A673 (cell line): ENCODE measurements around the gene PRIMPOL. TPM values are rescaled to one million over a fixed set of nuclear protein-coding genes. Genes with fewer than 3 reads are reported as not detected.
"Not testable (repeated sequence)": the region's sequence is repeated elsewhere in the genome, so short reads cannot be mapped to it uniquely, and the experiment has no call there.

ENCODE experiments used
- BruUV-seq: library from RNA; stranded (reverse); fragments of 400-500 nt; replicated peaks from 2 replicates; lab custom pipeline; 2021; lab: Mats Ljungman, UMichigan
- CTCF ChIA-PET: fragments of 300-600 bp; sonication (Branson Sonifier 250); formaldehyde crosslinking; loops from one replicate; lab custom pipeline; 2022; ENCODE audit warnings: antibody characterized with exemption; lab: Charles Lee
- POLR2A ChIA-PET: fragments of 300-600 bp; sonication (Branson Sonifier 250); formaldehyde crosslinking; loops from one replicate; lab custom pipeline; 2022; ENCODE audit warnings: antibody characterized with exemption; ENCODE audit not compliant: low non-redundant PET; lab: Charles Lee
- DNase-seq: peaks from one replicate; pipeline ENCODE4 v3.0.0-alpha.2; 2015; ENCODE audit warnings: low spot score
- H3K27ac ChIP-seq: fragments of 200-600 bp; sonication (generic); 2 replicates; pipeline ENCODE4 v1.5.1; 2016; ENCODE audit warnings: mixed run types, low read depth, mild to moderate bottlenecking, mixed read lengths, antibody characterized with exemption, low read length; ENCODE audit not compliant: poor library complexity, severe bottlenecking
- H3K27me3 ChIP-seq: fragments of 200-600 bp; sonication (generic); replicated peaks from 2 replicates; pipeline ENCODE4 v1.6.1; 2017; ENCODE audit warnings: mixed run types, low read depth, mild to moderate bottlenecking, mixed read lengths, antibody characterized with exemption, low read length; ENCODE audit not compliant: insufficient read depth, poor library complexity
- H3K36me3 ChIP-seq: fragments of 200-600 bp; sonication (generic); 2 replicates; pipeline ENCODE4 v1.6.1; 2016; ENCODE audit warnings: mixed run types, mild to moderate bottlenecking, mixed read lengths, antibody characterized with exemption, low read length; ENCODE audit not compliant: insufficient read depth, poor library complexity, severe bottlenecking
- H3K4me1 ChIP-seq: fragments of 200-600 bp; sonication (generic); 2 replicates; pipeline ENCODE4 v1.6.1; 2017; ENCODE audit warnings: mixed run types, mild to moderate bottlenecking, mixed read lengths, antibody characterized with exemption, low read length; ENCODE audit not compliant: insufficient read depth, poor library complexity, severe bottlenecking
- H3K4me3 ChIP-seq: fragments of 200-600 bp; sonication (generic); 2 replicates; pipeline ENCODE4 v1.5.1; 2016; ENCODE audit warnings: low read depth, mixed run types, mild to moderate bottlenecking, mixed read lengths, low read length; ENCODE audit not compliant: poor library complexity, severe bottlenecking
- H3K9me3 ChIP-seq: fragments of 200-600 bp; sonication (generic); 2 replicates; pipeline ENCODE4 v1.6.1; 2016; ENCODE audit warnings: mixed run types, low read depth, mild to moderate bottlenecking, mixed read lengths, antibody characterized with exemption, low read length; ENCODE audit not compliant: poor library complexity, severe bottlenecking
- EZH2 ChIP-seq: fragments of 200-600 bp; sonication (generic); IDR thresholded peaks from 2 replicates; pipeline ENCODE4 v1.6.1; 2017; ENCODE audit warnings: borderline replicate concordance, low read depth, mild to moderate bottlenecking, mixed read lengths, antibody characterized with exemption, low read length; ENCODE audit not compliant: poor library complexity, severe bottlenecking
- intact Hi-C: fragments of 100-400 bp; cut with micrococcal nuclease; formaldehyde crosslinking; loops from one replicate; pipeline ENCODE4 v1.10.0; 2022; ENCODE audit not compliant: unreplicated experiment
- total RNA-seq: library from RNA; stranded (reverse); gene quantifications from 2 replicates; pipeline ENCODE4 v1.2.3, GENCODE V29; 2021
- TF ChIP-seq, protein P1 (sequence below): fragments of 300-800, 200-600 bp; sonication (generic); conservative IDR thresholded peaks from 2 replicates; pipeline ENCODE4 v1.5.1; 2017; ENCODE audit warnings: low read depth, mild to moderate bottlenecking, antibody characterized with exemption, low read length, moderate library complexity, mixed read lengths

The PRIMPOL gene
- total RNA-seq, 1 experiment from 2014 or later = 25.7 TPM

- TF ChIP-seq EZH2 = no peak
- TF ChIP-seq, protein P1, sequence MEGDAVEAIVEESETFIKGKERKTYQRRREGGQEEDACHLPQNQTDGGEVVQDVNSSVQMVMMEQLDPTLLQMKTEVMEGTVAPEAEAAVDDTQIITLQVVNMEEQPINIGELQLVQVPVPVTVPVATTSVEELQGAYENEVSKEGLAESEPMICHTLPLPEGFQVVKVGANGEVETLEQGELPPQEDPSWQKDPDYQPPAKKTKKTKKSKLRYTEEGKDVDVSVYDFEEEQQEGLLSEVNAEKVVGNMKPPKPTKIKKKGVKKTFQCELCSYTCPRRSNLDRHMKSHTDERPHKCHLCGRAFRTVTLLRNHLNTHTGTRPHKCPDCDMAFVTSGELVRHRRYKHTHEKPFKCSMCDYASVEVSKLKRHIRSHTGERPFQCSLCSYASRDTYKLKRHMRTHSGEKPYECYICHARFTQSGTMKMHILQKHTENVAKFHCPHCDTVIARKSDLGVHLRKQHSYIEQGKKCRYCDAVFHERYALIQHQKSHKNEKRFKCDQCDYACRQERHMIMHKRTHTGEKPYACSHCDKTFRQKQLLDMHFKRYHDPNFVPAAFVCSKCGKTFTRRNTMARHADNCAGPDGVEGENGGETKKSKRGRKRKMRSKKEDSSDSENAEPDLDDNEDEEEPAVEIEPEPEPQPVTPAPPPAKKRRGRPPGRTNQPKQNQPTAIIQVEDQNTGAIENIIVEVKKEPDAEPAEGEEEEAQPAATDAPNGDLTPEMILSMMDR = no peak
- Histone ChIP-seq H3K27me3 (no peaks in the 10 kb centered on the region), H3K36me3 (no peaks in the 10 kb centered on the region), H3K27ac (no peak overlapping the region), H3K9me3 (no peaks in the 10 kb centered on the region), H3K4me1 (no peaks in the 10 kb centered on the region), H3K4me3 (no peak overlapping the region)
- no peak for DNase-seq
- intact Hi-C loops = no loop called here
- POLR2A ChIA-PET = no interaction called here
- CTCF ChIA-PET = no interaction called here
- no TSS peak for BruUV-seq
Observed at GRCh38 chr4:184621518-184621917, 28.0 kb upstream of the PRIMPOL start.

GRCh38 chr4:184624504-184624903, 25.0 kb upstream of the PRIMPOL start:
- H3K27ac ChIP-seq, H3K9me3 ChIP-seq, H3K4me1 ChIP-seq, POLR2A ChIA-PET, H3K27me3 ChIP-seq, intact Hi-C loops, CTCF ChIA-PET, DNase-seq, H3K4me3 ChIP-seq, BruUV-seq: not testable (repeated sequence)
- peaks cover 19% of the 10 kb centered on the region for H3K36me3 ChIP-seq

GRCh38 chr4:184624972-184625554, 24.5 kb upstream of the PRIMPOL start:
- no peaks in the 10 kb centered on the region for H3K4me1 ChIP-seq
- H3K9me3 ChIP-seq = no peaks in the 10 kb centered on the region
- H3K27ac ChIP-seq = no peak overlapping the region
- no peak overlapping the region for H3K4me3 ChIP-seq
- no TSS peak for BruUV-seq
- ChIA-PET POLR2A (no interaction called here), CTCF (no interaction called here)
- no peaks in the 10 kb centered on the region for H3K27me3 ChIP-seq
- peaks cover 24% of the 10 kb centered on the region for H3K36me3 ChIP-seq
- DNase-seq = no peak
- no peak for TF ChIP-seq EZH2
- TF ChIP-seq, protein P1 = no peak
- intact Hi-C loops = no loop called here

DNA sequence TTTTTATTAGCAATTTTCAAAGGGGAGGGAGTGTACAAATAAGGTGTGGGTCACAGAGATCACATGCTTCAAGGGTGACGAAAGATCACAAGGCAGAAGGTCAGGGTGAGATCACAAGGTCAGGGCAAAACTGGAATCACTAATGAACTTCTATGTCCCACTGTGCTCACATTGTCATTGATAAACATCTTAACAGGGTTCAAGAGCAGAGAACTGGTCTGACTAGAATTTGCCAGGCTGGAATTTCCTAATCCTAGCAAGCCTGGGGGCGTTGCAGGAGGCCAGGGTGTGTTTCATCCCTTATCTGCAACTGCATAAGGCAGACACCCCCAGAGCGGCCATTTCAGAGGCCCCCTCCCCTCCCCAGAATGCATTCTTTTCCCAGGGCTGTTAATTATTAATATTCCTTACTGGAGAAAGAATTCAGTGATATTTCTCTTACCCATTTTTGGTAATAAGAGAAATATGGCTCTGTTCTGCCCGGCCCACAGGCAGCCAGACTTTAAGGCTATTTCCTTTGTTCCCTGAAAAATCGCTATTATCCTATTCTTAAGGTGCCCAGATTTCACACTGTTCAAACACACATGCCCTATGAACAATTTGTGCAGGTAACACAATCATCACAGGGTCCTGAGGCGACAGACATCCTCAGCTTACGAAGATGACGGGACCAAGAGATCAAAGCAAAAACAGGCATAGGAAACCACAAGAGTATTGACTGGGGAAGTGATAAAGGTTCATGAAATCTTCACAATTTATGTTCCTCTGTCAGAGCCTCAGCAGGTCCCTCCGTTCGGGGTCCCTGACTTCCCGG, 23.5 kb upstream of the PRIMPOL start:
- peaks cover 34% of the 10 kb centered on the region for H3K36me3 ChIP-seq
- H3K4me1 ChIP-seq, POLR2A ChIA-PET, H3K27me3 ChIP-seq, H3K9me3 ChIP-seq, intact Hi-C loops, DNase-seq, H3K27ac ChIP-seq, BruUV-seq, H3K4me3 ChIP-seq, CTCF ChIA-PET: not testable (repeated sequence)
